ENCODE data around the gene B4GALNT3.

Gene B4GALNT3

GRCh38 chr12:601976-602699 is 142.4 kb downstream of the B4GALNT3 start:
- no peak for DNase-seq

GRCh38 chr12:602700-603068 is 142.9 kb downstream of the B4GALNT3 start:
- no peak for DNase-seq

GRCh38 chr12:604956-605355 is 145.2 kb downstream of the B4GALNT3 start:
- DNase-seq, result no peak

GRCh38 chr12:607541-608001 is 147.8 kb downstream of the B4GALNT3 start:
- no peak for DNase-seq

GRCh38 chr12:608413-608812 is 148.7 kb downstream of the B4GALNT3 start:
- DNase-seq, result no peak

- no peak for DNase-seq
Measured at GRCh38 chr12:608921-609320, 149.2 kb downstream of the B4GALNT3 start.

GRCh38 chr12:611721-612120 is 152.0 kb downstream of the B4GALNT3 start:
- no peak for DNase-seq

- no peak for DNase-seq
Measured at GRCh38 chr12:612293-612692, 152.6 kb downstream of the B4GALNT3 start.

GRCh38 chr12:612886-613285 is 153.1 kb downstream of the B4GALNT3 start:
- DNase-seq, result no peak

Data from NCI-H2171 treated with DMSO at 0.1 percent for 48 hours (cell line).